MM.1S (cell line): Measurements from ENCODE around the gene SP9.
A peak's percentile ranks its signal among the peaks of the same experiment; 100 is the strongest.

Experiments
- DNase-seq: peaks from one replicate; pipeline ENCODE4 v3.0.0-alpha.2; 2015
- H2AFZ ChIP-seq: fragments of 300-600 bp; sonication (generic); 2 replicates; pipeline ENCODE4 v1.6.0; 2016; ENCODE audit warnings: antibody characterized with exemption, low read length
- H3F3A ChIP-seq: fragments of 300-600 bp; sonication (generic); 2 replicates; pipeline ENCODE4 v1.6.1; 2016; ENCODE audit warnings: mild to moderate bottlenecking, antibody characterized with exemption, low read length, moderate library complexity, mixed read lengths; ENCODE audit not compliant: insufficient read depth
- H3K27ac ChIP-seq: fragments of 300-600 bp; sonication (generic); 2 replicates; pipeline ENCODE4 v1.5.1; 2016; ENCODE audit warnings: mild to moderate bottlenecking, low read length
- H3K27me3 ChIP-seq: fragments of 300-600 bp; sonication (generic); replicated peaks from 2 replicates; pipeline ENCODE4 v1.6.0; 2016; ENCODE audit warnings: low read length; ENCODE audit not compliant: insufficient read depth
- H3K36me3 ChIP-seq: fragments of 300-600 bp; sonication (generic); replicated peaks from 2 replicates; pipeline ENCODE4 v1.6.1; 2016; ENCODE audit warnings: mild to moderate bottlenecking, low read length, mixed read lengths; ENCODE audit not compliant: insufficient read depth
- H3K4me1 ChIP-seq: fragments of 300-600 bp; sonication (generic); 2 replicates; pipeline ENCODE4 v1.6.1; 2016; ENCODE audit warnings: low read length, mixed read lengths
- H3K4me2 ChIP-seq: fragments of 300-600 bp; sonication (generic); 2 replicates; pipeline ENCODE4 v1.6.0; 2016; ENCODE audit warnings: low read depth, low read length
- H3K4me3 ChIP-seq: fragments of 300-600 bp; sonication (generic); 2 replicates; pipeline ENCODE4 v1.5.1; 2016; ENCODE audit warnings: low read length, mixed read lengths
- H3K79me2 ChIP-seq: fragments of 300-600 bp; sonication (generic); 2 replicates; pipeline ENCODE4 v1.6.1; 2016; ENCODE audit warnings: mixed run types, low read length, mixed read lengths
- H3K9ac ChIP-seq: fragments of 300-600 bp; sonication (generic); 2 replicates; pipeline ENCODE4 v1.6.1; 2016; ENCODE audit warnings: low read length, mixed read lengths
- H3K9me2 ChIP-seq: fragments of 300-600 bp; sonication (generic); replicated peaks from 2 replicates; pipeline ENCODE4 v1.6.1; 2016; ENCODE audit warnings: mild to moderate bottlenecking, low read length, mixed read lengths; ENCODE audit not compliant: insufficient read depth
- H3K9me3 ChIP-seq: fragments of 300-600 bp; sonication (generic); replicated peaks from 2 replicates; pipeline ENCODE4 v1.6.1; 2016; ENCODE audit warnings: mild to moderate bottlenecking, low read length, mixed read lengths; ENCODE audit not compliant: insufficient read depth
- H4K20me1 ChIP-seq: fragments of 300-600 bp; sonication (generic); 2 replicates; pipeline ENCODE4 v1.6.1; 2016; ENCODE audit warnings: mild to moderate bottlenecking, low read length, moderate library complexity, mixed read lengths; ENCODE audit not compliant: insufficient read depth
- CTCF ChIP-seq: fragments of 300-600 bp; sonication (generic); IDR thresholded peaks from 2 replicates; pipeline ENCODE4 v1.5.1; 2016; ENCODE audit warnings: antibody characterized with exemption, low read length, mixed read lengths
- EZH2 ChIP-seq: fragments of 300-600 bp; sonication (generic); optimal IDR thresholded peaks from 2 replicates; pipeline ENCODE3; 2017; ENCODE audit warnings: low read depth, mild to moderate bottlenecking, antibody characterized with exemption, low read length, mixed read lengths
- EZH2phosphoT487 ChIP-seq: fragments of 300-600 bp; sonication (generic); IDR thresholded peaks from 2 replicates; pipeline ENCODE4 v1.6.1; 2018; ENCODE audit warnings: antibody characterized with exemption, low read length

Gene SP9

DNA sequence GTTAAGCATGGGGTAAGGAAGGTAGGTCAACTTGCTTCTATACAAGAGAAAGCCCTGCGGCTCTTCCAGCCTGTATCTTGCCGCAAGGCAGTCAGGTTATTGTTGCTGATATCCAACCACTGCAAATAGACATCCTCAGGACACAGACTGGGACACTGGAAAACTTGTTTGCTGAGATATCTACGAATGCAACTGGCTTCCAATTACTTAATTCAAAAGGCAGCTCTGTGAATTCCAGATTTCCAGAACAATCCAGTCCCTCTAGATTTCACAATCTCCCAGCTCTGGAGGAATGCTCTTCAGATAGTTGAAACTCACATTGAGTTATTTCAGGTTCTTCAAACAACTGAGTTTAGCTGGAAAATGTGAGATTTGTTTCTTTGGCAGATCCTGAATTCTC, 34.6 kb upstream of the SP9 start:
- Histone ChIP-seq H4K20me1 (no peaks in the 10 kb centered on the region), H3K36me3 (no peaks in the 10 kb centered on the region), H3K27ac (no peak overlapping the region), H3K4me2 (no peak overlapping the region), H3K9me3 (no peaks in the 10 kb centered on the region), H2AFZ (no peak overlapping the region), H3K27me3 (no peaks in the 10 kb centered on the region), H3K9me2 (no peaks in the 10 kb centered on the region), H3K9ac (no peak overlapping the region), H3K79me2 (no peaks in the 10 kb centered on the region), H3K4me3 (no peak overlapping the region), H3K4me1 (no peaks in the 10 kb centered on the region), H3F3A (no peaks in the 10 kb centered on the region)
- no peak for DNase-seq
- TF ChIP-seq CTCF (no peak), EZH2phosphoT487 (no peak), EZH2 (no peak)

DNA sequence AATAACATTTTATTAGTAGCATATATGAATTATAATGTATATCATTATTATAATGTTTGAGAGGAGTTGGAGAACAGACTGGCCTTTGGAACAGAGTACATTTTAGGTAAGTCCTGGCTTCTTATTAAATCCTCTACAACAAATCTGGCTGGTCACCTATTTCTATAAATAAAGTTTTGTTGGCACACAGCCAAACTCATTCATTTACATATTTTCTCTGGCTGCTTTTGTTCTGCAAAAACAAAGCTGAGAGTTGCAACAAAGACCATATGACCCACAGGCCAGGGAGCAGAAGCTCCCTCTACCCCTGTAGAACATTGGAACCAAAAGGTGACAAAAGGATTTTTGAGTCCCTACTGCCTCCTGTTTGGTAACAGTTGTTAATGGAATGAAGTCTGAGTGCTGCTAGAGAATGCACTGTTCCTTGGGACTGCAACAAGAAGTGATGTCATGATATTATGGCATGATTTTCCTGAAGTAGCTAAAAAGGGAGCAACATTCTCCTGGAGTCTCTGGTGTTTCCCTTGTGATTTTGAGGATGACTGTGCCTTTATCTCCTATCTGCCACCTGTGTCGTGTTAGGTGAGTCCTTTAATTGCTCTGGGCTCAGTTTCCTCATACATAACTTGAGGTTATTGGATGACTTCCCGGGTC, 22.0 kb upstream of the SP9 start:
- Histone ChIP-seq H3K9me2 (no peaks in the 10 kb centered on the region), H3F3A (no peaks in the 10 kb centered on the region; the same call in 1 of the 2 replicates), H4K20me1 (no peaks in the 10 kb centered on the region), H3K27me3 (no peaks in the 10 kb centered on the region), H3K27ac (no peak overlapping the region), H3K4me2 (no peak overlapping the region), H3K4me3 (no peak overlapping the region), H2AFZ (0 out of 2 replicates have a peak overlapping the region, but pooled peaks have one; percentile 27), H3K79me2 (no peaks in the 10 kb centered on the region), H3K36me3 (no peaks in the 10 kb centered on the region), H3K9me3 (no peaks in the 10 kb centered on the region), H3K9ac (no peak overlapping the region), H3K4me1 (peaks cover 5% of the 10 kb centered on the region)
- TF ChIP-seq EZH2, result no peak
- no peak for TF ChIP-seq CTCF
- no peak for TF ChIP-seq EZH2phosphoT487
- peak; percentile 79 for DNase-seq

GRCh38 chr2:174322149-174322548, 12.6 kb upstream of the SP9 start:
- Histone ChIP-seq H3K36me3 (no peaks in the 10 kb centered on the region), H3F3A (no peaks in the 10 kb centered on the region), H3K9me2 (no peaks in the 10 kb centered on the region), H3K4me1 (no peaks in the 10 kb centered on the region), H2AFZ (no peak overlapping the region), H3K4me2 (no peak overlapping the region), H3K27me3 (peaks cover 9% of the 10 kb centered on the region), H3K4me3 (no peak overlapping the region), H3K9me3 (no peaks in the 10 kb centered on the region), H3K79me2 (no peaks in the 10 kb centered on the region), H4K20me1 (no peaks in the 10 kb centered on the region), H3K9ac (no peak overlapping the region), H3K27ac (no peak overlapping the region)
- TF ChIP-seq CTCF (no peak), EZH2 (no peak), EZH2phosphoT487 (no peak)
- DNase-seq, result no peak
